ENCODE measurements around the gene NCOA7.

DNA sequence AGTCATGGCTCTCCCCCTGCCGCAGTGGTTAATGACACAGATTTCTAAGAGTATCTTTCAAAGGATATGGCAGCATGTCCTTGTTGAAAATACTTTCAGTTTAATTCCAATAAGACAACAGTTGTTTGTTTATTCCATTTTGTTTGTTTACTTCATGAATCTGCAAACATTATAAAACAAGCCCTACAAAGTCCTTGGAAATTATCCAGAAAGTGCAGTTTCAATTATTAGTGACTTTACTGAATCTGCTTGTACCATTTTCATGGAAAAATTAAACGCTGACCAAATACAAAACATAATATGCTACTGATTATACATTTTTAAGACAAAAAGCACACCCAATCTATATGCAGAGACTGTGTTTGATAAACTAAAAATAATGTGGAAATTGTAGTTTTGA lies 38.0 kb upstream of the NCOA7 start:
- TF ChIP-seq EZH2 (IDR thresholded peaks at IDR 0.05; ENCODE audit: borderline replicate concordance, low read depth, low read length, severe bottlenecking) (no peak), CTCF (IDR thresholded peaks at IDR 0.05; ENCODE audit: borderline replicate concordance, extremely low read depth, low read length, poor library complexity, severe bottlenecking) (no peak)

Measured in DND-41 (cell line).